Endothelial cell of umbilical vein (primary cell): ENCODE data around the gene CMTM6. TPM values are rescaled to one million over a fixed set of nuclear protein-coding genes. Genes with fewer than 3 reads are reported as not detected.

Source experiments
- BruUV-seq: library from RNA; stranded (reverse); fragments of 400-500 nt; replicated peaks from 2 replicates; lab custom pipeline; 2021; lab: Mats Ljungman, UMichigan
- CTCF ChIA-PET: fragments of 300-600, 350-600 bp; sonication (Branson Sonifier 250); formaldehyde crosslinking; loops from one replicate; lab custom pipeline; 2021; ENCODE audit warnings: antibody characterized with exemption, inconsistent platforms; lab: Charles Lee
- POLR2A ChIA-PET: fragments of 300-600, 350-600 bp; sonication (Branson Sonifier 250); formaldehyde crosslinking; loops from one replicate; lab custom pipeline; 2021; ENCODE audit warnings: antibody characterized with exemption, inconsistent platforms; lab: Charles Lee
- DNase-seq: peaks from one replicate; pipeline ENCODE4 v3.0.0-alpha.2; 2011; ENCODE audit warnings: low read depth, low spot score
- FAIRE-seq: peaks from 2 replicates; lab custom pipeline; 2011; peaks lifted over from hg19 to GRCh38; lab: Jason Lieb, UNC
- H2AFZ ChIP-seq: 2 replicates; pipeline ENCODE4 v1.6.0; 2012; ENCODE audit warnings: low read depth, low read length, control low read depth, inconsistent platforms
- H3K27ac ChIP-seq: 2 replicates; pipeline ENCODE4 v1.5.1; 2011; ENCODE audit warnings: low read depth, mild to moderate bottlenecking, control low read depth, low read length, moderate library complexity; ENCODE audit not compliant: insufficient read depth
- H3K27me3 ChIP-seq, 2 experiments: 2 replicates each; pipeline versions ENCODE4 v1.6.0 to v1.6.1; 2011; ENCODE audit warnings: low read length in 2 of 2, mixed read lengths in 1 of 2; ENCODE audit not compliant: control insufficient read depth in 2 of 2, insufficient read depth in 2 of 2
- H3K36me3 ChIP-seq, 2 experiments: 2 replicates in 1 of 2; 3 replicates in 1 of 2; pipeline ENCODE4 v1.5.1; 2011; ENCODE audit warnings: low read length in 2 of 2, mild to moderate bottlenecking in 1 of 2, moderate library complexity in 1 of 2; ENCODE audit not compliant: control insufficient read depth in 2 of 2, insufficient read depth in 2 of 2; ENCODE audit errors: extremely low read depth in 1 of 2
- H3K4me1 ChIP-seq: 3 replicates; pipeline ENCODE4 v1.5.1; 2011; ENCODE audit warnings: mild to moderate bottlenecking, low read length; ENCODE audit not compliant: control insufficient read depth, insufficient read depth; ENCODE audit errors: extremely low read depth
- H3K4me2 ChIP-seq: 2 replicates; pipeline ENCODE4 v1.6.1; 2011; ENCODE audit warnings: low read length, control low read depth, mixed read lengths; ENCODE audit not compliant: insufficient read depth
- H3K4me3 ChIP-seq, 3 experiments: fragments of 200-600 bp in 1 of 3; sonication (generic), shearing (Covaris generic) in 1 of 3; replicated peaks in 1 of 3; 2 replicates each; pipeline ENCODE4 v1.5.1; 2011 to 2016; ENCODE audit warnings: control low read depth in 3 of 3, low read length in 3 of 3, mild to moderate bottlenecking in 2 of 3, inconsistent platforms in 1 of 3, low read depth in 1 of 3, moderate library complexity in 1 of 3; ENCODE audit not compliant: insufficient read depth in 1 of 3
- H3K79me2 ChIP-seq: 2 replicates; pipeline ENCODE4 v1.6.0; 2012; ENCODE audit warnings: low read length, inconsistent platforms; ENCODE audit not compliant: control insufficient read depth, insufficient read depth
- H3K9ac ChIP-seq: replicated peaks from 2 replicates; pipeline ENCODE3; 2011; ENCODE audit warnings: low read length, control low read depth; ENCODE audit not compliant: insufficient read depth; ENCODE audit errors: extremely low read depth
- H3K9me1 ChIP-seq: replicated peaks from 3 replicates; pipeline ENCODE4 v1.6.0; 2011; ENCODE audit warnings: mild to moderate bottlenecking, low read length; ENCODE audit not compliant: control insufficient read depth, insufficient read depth; ENCODE audit errors: extremely low read depth
- H3K9me3 ChIP-seq: replicated peaks from 2 replicates; pipeline ENCODE4 v1.5.1; 2012; ENCODE audit warnings: low read length, inconsistent platforms; ENCODE audit not compliant: control insufficient read depth, insufficient read depth
- H4K20me1 ChIP-seq: replicated peaks from 2 replicates; pipeline ENCODE3; 2011; ENCODE audit warnings: mild to moderate bottlenecking, low read length; ENCODE audit not compliant: control insufficient read depth, insufficient read depth; ENCODE audit errors: extremely low read depth
- CTCF ChIP-seq, 2 donors: IDR thresholded peaks; 1 replicate in 1 of 2; 2 replicates in 1 of 2; pipeline ENCODE4 v1.5.1; 2011; ENCODE audit warnings: low read length in 2 of 2, mild to moderate bottlenecking in 2 of 2, moderate library complexity in 2 of 2, control low read depth in 1 of 2, inconsistent platforms in 1 of 2, low read depth in 1 of 2; ENCODE audit not compliant: insufficient read depth in 1 of 2; ENCODE audit errors: extremely low read depth in 1 of 2
- EZH2 ChIP-seq: IDR thresholded peaks from 2 replicates; pipeline ENCODE4 v1.6.1; 2012; ENCODE audit warnings: borderline replicate concordance, low read depth, mild to moderate bottlenecking, moderate library complexity, low read length, inconsistent platforms; ENCODE audit not compliant: severe bottlenecking
- FOS ChIP-seq: IDR thresholded peaks from 2 replicates; pipeline ENCODE4 v1.6.1; 2011; ENCODE audit warnings: mild to moderate bottlenecking, low read length, moderate library complexity, borderline replicate concordance; ENCODE audit not compliant: insufficient read depth
- GATA2 ChIP-seq: IDR thresholded peaks from 2 replicates; pipeline ENCODE4 v1.7.0; 2011; ENCODE audit warnings: low read depth, mild to moderate bottlenecking, moderate library complexity, mixed read lengths, low read length; ENCODE audit not compliant: insufficient read length, insufficient read depth
- JUN ChIP-seq: IDR thresholded peaks from 2 replicates; pipeline ENCODE4 v1.6.1; 2011; ENCODE audit warnings: borderline replicate concordance, low read depth; ENCODE audit not compliant: insufficient read length, insufficient read depth
- MYC ChIP-seq: IDR thresholded peaks from one replicate; pipeline ENCODE4 v1.6.1; 2011; ENCODE audit warnings: mild to moderate bottlenecking, low read depth, low read length
- POLR2AphosphoS5 ChIP-seq: IDR thresholded peaks from 2 replicates; pipeline ENCODE4 v1.6.1; 2012; ENCODE audit warnings: low read depth, mild to moderate bottlenecking, control low read depth, low read length, moderate library complexity; ENCODE audit not compliant: insufficient read depth
- dilution Hi-C: fragments of 300-500 bp; cut with MboI; formaldehyde crosslinking; loops from one replicate; pipeline ENCODE4 v1.15.0; 2019; ENCODE audit warnings: low sequenced_read_pairs; ENCODE audit not compliant: extremely low pct_ligation_motif_present
- intact Hi-C: fragments of 100-400 bp; cut with micrococcal nuclease; formaldehyde crosslinking; loops from one replicate; pipeline ENCODE4 v1.10.0; 2022
- polyA plus RNA-seq, 4 experiments: library from polyadenylated mRNA; depleted of rRNA in 3 of 4; stranded (reverse) in 3 of 4; unstranded in 1 of 4; fragments of >200 nt; gene quantifications; 2 replicates each; pipeline versions ENCODE4 v1.2.1 to v1.2.3, GENCODE V29; 2011 to 2012; ENCODE audit warnings: missing spikeins in 1 of 4
- total RNA-seq: library from RNA; stranded (reverse); gene quantifications from 2 replicates; pipeline ENCODE4 v1.2.3, GENCODE V29; 2021
- TF ChIP-seq, protein P1 (sequence below): IDR thresholded peaks from 2 replicates; pipeline ENCODE4 v1.6.1; 2011; ENCODE audit not compliant: insufficient read depth, insufficient read length

CMTM6 gene
- total and polyA plus RNA-seq, 2 donors (not counting 3 experiments of a cell fraction or from before 2014, with no cell fraction given), result 38.0 to 56.3 TPM

- DNase-seq, result no peak
- peaks cover 19% of the 10 kb centered on the region for H3K4me1 ChIP-seq
- TF ChIP-seq CTCF (IDR thresholded peaks at IDR 0.05; ENCODE audit: extremely low read depth in 1 of 2, insufficient read depth in 1 of 2, low read depth in 1 of 2, low read length in 2 of 2) (no peak), JUN (no peak), GATA2 (no peak), FOS (no peak), MYC (no peak), POLR2AphosphoS5 (no peak), EZH2 (no peak)
- TF ChIP-seq, protein P1, sequence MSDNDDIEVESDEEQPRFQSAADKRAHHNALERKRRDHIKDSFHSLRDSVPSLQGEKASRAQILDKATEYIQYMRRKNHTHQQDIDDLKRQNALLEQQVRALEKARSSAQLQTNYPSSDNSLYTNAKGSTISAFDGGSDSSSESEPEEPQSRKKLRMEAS, result no peak
- intact Hi-C loops (no loop called here), dilution Hi-C loops (no loop called here)
- POLR2A ChIA-PET, result no interaction called here
- no peaks in the 10 kb centered on the region for H3K27me3 ChIP-seq
- H4K20me1 ChIP-seq, result no peaks in the 10 kb centered on the region
- H3K79me2 ChIP-seq, result peaks cover 42% of the 10 kb centered on the region
- no peak for FAIRE-seq
- H3K9ac ChIP-seq, result no peak overlapping the region
- H3K36me3 ChIP-seq, result no peaks in the 10 kb centered on the region
- H3K9me3 ChIP-seq, result no peaks in the 10 kb centered on the region
- H3K4me3 ChIP-seq, result no peak overlapping the region
- no peaks in the 10 kb centered on the region for H3K9me1 ChIP-seq
- no TSS peak for BruUV-seq
- no peak overlapping the region for H3K27ac ChIP-seq
- no peak overlapping the region for H3K4me2 ChIP-seq
- CTCF ChIA-PET, result interaction anchor here (0.6 to 3.9 kb wide), 3 partner anchors 10 to 71 kb away, joined by 4 to 13 read pairs (median 5); no protein-coding TSS in a partner anchor
- H2AFZ ChIP-seq, result no peak overlapping the region
Measured at GRCh38 chr3:32498992-32499391, 3.7 kb downstream of the CMTM6 start.
